K562 (cell line): ENCODE data around the gene ARHGAP26.

Source experiments
- SAP30 ChIP-seq: fragments of 200-600 bp; sonication (generic); IDR thresholded peaks from 2 replicates; pipeline ENCODE4 v1.6.1; 2012; ENCODE audit warnings: borderline replicate concordance, low read depth, mild to moderate bottlenecking, moderate library complexity, low read length, control low read depth, inconsistent platforms; ENCODE audit not compliant: insufficient read depth, poor library complexity, severe bottlenecking
- ZNF175 ChIP-seq: fragments of 200-800 bp; sonication (Bioruptor generic); IDR thresholded peaks from 2 replicates; pipeline ENCODE4 v1.6.1; 2016; ENCODE audit warnings: low read depth, mild to moderate bottlenecking, missing genetic modification characterization, missing compliant biosample characterization
- TF ChIP-seq, protein P1 (sequence below), 3 experiments: IDR thresholded peaks in 2 of 3; conservative IDR thresholded peaks in 1 of 3; 2 replicates each; pipeline ENCODE4 v1.5.1; 2011 to 2012; ENCODE audit warnings: low read length in 3 of 3, mild to moderate bottlenecking in 3 of 3, control low read depth in 2 of 3, improper control_type of control experiment in 1 of 3, inconsistent platforms in 1 of 3, low read depth in 1 of 3, mixed read lengths in 1 of 3, moderate library complexity in 1 of 3; ENCODE audit not compliant: insufficient read depth in 2 of 3

DNA sequence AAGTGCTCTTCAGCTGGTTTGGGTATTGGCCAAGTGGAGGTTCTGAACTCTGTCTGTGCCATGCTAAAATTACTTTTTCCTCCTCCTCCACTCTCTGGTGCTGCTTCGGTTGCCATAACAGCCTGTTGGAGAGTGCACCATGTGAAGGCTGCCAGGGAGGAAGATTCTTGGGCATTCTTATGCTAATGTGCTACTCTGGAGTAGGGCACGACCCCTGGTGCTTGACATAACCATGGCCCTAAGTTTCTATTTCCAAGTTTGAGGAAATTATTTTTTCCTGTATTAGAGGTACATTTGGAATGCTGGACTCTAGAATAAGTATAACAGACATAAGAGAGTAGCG is 111.6 kb downstream of the ARHGAP26 start:
- TF ChIP-seq ZNF175 (CRISPR knock-in tag) = no peak
- TF ChIP-seq SAP30 = no peak
- TF ChIP-seq, protein P1, sequence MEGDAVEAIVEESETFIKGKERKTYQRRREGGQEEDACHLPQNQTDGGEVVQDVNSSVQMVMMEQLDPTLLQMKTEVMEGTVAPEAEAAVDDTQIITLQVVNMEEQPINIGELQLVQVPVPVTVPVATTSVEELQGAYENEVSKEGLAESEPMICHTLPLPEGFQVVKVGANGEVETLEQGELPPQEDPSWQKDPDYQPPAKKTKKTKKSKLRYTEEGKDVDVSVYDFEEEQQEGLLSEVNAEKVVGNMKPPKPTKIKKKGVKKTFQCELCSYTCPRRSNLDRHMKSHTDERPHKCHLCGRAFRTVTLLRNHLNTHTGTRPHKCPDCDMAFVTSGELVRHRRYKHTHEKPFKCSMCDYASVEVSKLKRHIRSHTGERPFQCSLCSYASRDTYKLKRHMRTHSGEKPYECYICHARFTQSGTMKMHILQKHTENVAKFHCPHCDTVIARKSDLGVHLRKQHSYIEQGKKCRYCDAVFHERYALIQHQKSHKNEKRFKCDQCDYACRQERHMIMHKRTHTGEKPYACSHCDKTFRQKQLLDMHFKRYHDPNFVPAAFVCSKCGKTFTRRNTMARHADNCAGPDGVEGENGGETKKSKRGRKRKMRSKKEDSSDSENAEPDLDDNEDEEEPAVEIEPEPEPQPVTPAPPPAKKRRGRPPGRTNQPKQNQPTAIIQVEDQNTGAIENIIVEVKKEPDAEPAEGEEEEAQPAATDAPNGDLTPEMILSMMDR (IDR thresholded peaks at IDR 0.05 in 2 of 3, conservative IDR thresholded peaks at IDR 0.05 in 1 of 3; ENCODE audit: insufficient read depth in 2 of 3, low read depth in 1 of 3, low read length in 3 of 3) = no peak
